GM21737 (cell line): Measurements from ENCODE around the gene RAD51AP2.

ENCODE experiments used
- ATAC-seq: cut with Tn5 transposase; IDR thresholded peaks from one replicate; pipeline ENCODE4 v1.9.1; 2021; ENCODE audit warnings: mild to moderate bottlenecking, moderate library complexity; ENCODE audit not compliant: unreplicated experiment

The RAD51AP2 gene

GRCh38 chr2:17471979-17472378, 46.3 kb downstream of the RAD51AP2 start:
- no peak for ATAC-seq

GRCh38 chr2:17470855-17471641, 47.2 kb downstream of the RAD51AP2 start:
- no peak for ATAC-seq

- ATAC-seq = no peak
These were observed 57.2 kb downstream of the RAD51AP2 start for GRCh38 chr2:17461087-17461475.
